Epithelial cell of esophagus (primary cell): Measurements from ENCODE around the gene COL18A1.

Experiments
- DNase-seq: peaks from one replicate; pipeline ENCODE4 v3.0.0; 2010; ENCODE audit warnings: low read depth
- H3K4me3 ChIP-seq: 2 replicates; pipeline ENCODE4 v1.5.1; 2011; ENCODE audit warnings: mild to moderate bottlenecking, low read length, control low read depth
- TF ChIP-seq, protein P1 (sequence below): IDR thresholded peaks from 2 replicates; pipeline ENCODE4 v1.5.1; 2011; ENCODE audit warnings: low read depth, mild to moderate bottlenecking, low read length, control low read depth, inconsistent platforms; ENCODE audit not compliant: insufficient read depth; ENCODE audit errors: missing control alignments

Gene COL18A1

DNA sequence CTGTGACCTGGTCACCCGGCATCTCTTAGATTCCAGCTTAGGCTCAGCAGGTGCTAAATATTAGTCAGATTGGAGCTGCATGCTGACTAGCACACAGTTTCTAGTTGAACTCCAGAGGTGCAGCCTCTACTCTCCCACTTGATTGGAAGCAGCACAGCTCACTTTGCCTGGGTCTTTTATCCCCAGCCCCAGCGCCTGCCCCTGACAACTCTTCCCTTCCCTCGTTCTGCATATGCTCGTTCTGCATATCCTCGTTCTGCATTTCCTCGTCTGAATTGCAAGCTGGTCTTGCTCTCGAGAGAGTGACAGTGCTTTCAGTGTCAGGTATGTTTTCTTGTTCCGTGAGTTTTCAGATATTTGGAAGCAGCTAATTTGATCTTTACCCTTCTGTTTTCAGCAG lies 11.7 kb downstream of the COL18A1 start:
- H3K4me3 ChIP-seq = no peak overlapping the region
- TF ChIP-seq, protein P1, sequence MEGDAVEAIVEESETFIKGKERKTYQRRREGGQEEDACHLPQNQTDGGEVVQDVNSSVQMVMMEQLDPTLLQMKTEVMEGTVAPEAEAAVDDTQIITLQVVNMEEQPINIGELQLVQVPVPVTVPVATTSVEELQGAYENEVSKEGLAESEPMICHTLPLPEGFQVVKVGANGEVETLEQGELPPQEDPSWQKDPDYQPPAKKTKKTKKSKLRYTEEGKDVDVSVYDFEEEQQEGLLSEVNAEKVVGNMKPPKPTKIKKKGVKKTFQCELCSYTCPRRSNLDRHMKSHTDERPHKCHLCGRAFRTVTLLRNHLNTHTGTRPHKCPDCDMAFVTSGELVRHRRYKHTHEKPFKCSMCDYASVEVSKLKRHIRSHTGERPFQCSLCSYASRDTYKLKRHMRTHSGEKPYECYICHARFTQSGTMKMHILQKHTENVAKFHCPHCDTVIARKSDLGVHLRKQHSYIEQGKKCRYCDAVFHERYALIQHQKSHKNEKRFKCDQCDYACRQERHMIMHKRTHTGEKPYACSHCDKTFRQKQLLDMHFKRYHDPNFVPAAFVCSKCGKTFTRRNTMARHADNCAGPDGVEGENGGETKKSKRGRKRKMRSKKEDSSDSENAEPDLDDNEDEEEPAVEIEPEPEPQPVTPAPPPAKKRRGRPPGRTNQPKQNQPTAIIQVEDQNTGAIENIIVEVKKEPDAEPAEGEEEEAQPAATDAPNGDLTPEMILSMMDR = no peak
- no peak for DNase-seq

DNA sequence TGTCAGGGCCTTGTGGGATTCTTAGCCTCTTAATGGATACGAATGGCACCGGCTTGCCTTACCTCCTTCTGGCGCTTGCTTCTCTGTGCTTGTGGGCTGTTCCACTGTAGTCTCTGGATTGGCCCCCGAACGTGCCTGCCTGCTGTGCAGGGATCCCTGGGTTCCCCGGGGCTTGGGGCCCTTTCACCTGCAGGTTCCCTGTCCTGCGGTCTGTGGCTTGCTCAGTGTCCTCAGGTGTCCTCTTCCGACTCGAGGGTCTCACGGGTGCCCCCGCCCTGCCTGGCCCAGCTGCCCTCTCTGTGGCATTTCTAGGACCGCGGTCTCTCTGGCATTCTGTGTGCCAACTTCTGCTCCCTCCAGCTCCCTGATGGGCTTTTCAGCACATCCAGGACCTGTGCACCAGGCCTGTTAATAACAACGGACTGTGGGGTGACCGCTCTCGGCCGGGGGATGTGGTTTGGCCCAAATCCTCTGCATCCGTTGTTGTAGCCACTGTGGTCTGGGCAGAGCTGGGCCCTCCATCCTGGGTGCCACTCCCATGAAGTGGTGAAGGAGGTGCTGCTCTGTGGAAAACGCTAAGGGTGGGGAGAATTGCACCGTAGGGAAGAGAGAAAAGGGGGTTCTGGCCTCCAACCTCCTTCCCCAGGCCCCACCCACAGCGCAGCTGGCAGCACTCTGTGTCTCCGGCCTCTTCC lies 12.4 kb downstream of the COL18A1 start:
- TF ChIP-seq, protein P1 = no peak
- no peak overlapping the region for H3K4me3 ChIP-seq
- DNase-seq = no peak

DNA sequence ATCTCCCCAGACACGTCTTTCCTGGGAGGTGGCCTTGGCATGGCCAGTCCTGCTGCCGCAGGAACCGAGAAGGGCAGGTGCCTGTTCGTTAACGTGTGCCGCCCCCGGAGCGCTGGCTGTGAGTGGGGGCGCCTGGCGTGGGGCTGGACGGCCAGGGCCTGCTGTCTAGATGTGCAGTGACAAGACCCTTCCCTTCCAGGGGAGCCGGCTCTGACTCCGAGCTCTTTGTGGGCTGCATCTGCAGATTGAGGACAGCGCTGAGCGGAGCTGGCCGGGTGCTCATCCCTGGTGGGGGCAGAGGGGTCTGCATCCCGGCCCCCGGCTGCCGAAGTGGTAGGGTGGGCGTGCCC lies 13.0 kb downstream of the COL18A1 start:
- DNase-seq = no peak
- TF ChIP-seq, protein P1 = no peak
- H3K4me3 ChIP-seq = no peak overlapping the region

DNA sequence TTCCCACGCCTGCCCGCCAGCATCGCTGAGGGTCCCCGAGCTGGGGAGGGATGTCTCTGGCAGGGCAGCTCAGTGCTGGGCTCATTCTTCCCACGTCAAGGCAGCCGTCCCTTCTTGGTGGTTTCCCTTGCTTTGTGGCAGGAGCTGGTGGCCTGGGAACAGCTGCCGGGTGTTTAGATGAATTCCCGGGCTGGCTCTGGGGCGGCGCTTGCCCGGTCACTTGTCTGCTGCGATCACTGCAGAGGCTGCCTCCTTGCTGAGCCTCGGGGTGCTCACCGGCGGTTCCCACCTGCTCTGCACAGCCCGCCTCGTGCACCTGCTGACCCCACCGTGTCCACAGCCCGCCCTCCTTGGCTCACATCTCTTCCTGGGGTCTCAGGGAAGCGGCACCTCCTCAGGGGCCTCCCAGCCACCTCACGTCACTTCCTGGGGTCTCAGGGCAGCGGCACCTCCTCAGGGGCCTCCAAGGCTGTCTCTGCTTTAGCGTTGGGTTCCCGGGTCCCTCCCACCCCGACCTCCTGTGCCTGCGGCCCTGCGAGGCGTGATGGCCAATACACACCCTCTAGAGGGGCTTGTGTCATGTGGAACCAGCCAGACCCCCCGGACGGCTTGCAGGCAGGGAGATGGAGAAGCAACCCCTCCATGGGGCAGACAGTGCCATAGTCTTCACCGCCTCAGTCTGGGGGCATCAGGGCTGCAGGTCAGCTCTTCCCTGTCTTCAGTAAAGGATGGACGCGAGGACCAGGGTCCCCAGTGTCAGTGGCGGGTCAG lies 13.5 kb downstream of the COL18A1 start:
- H3K4me3 ChIP-seq = no peak overlapping the region
- DNase-seq = no peak
- TF ChIP-seq, protein P1 = no peak

DNA sequence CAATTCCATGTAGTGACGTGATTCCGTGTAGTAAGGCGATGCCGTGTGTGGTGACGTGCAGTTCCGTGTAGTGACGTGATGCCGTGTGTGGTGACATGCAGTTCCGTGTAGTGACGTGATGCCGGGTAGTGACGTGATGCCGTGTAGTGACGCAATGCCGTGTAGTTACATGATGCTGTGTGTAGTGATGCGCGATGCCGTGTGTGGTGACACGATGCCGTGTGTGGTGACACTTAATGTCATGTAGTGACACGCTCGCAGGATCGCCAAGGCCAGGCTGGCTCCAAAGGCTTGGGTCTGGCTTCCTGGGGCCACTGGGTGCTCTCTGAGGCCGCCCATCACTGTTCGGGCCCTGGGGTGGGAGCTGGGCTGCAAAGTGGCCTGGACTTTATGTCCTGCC lies 14.2 kb downstream of the COL18A1 start:
- TF ChIP-seq, protein P1 = no peak
- H3K4me3 ChIP-seq = no peak overlapping the region
- no peak for DNase-seq

DNA sequence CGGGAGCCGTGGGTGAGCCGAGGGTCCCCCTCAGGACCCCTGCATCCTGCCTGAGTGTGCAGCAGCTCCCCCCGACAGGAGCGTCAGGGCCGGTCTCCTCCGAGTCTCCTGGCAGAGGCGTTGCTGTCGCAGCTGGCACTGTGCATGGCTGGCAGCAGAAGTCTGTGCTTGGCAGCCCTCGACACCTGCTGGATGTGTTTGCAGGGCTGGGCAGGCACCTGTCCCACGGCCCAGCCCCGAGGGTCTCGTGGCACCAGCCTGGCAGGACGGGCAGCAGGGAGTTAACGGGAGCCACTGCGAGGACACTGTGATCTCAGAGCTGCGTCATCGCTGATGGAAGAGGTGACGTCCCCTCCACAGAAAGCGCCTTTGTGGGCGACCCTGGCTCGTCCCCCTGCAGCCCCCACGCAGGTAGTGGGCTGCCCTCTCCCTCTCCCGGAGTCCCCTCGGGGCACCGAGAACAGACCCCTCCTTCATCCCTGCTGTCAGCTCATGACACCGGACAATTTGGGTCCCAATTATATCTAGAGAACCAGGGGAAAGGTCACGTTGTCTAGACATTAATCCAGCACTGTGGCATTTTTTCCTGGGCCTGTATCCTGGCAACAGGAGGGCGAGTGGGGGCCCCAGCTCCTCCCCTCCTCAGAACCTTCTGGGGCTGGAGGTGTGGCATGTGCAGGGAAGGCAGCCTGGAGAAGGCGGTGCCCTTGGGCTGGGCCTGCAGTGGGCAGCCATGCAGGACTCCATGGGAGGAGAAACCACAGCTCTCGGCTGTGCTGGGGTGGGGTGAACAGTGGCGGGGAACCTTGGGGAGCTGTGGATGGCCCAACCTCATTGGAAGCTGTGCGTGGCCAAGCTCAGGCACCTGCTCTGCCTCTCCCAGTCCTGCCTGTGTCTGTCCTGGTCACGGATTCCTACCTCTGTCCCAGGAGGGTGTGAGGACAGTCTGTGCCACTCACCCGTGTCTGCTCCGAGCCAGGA lies 15.4 kb downstream of the COL18A1 start:
- no peak overlapping the region for H3K4me3 ChIP-seq
- TF ChIP-seq, protein P1 = no peak
- no peak for DNase-seq
